RWPE2 (cell line): ENCODE measurements around the gene DTX4.
A peak's percentile ranks its signal among the peaks of the same experiment; 100 is the strongest.

Source experiments
- ATAC-seq: fragments of 200-7000 bp; cut with Tn5 transposase; 3 replicates; pipeline ENCODE4 v1.9.1; 2021; ENCODE audit warnings: low read depth
- DNase-seq: peaks from one replicate; pipeline ENCODE4 v3.0.0-alpha.2; 2020; ENCODE audit warnings: low spot score
- H3K27ac ChIP-seq: fragments of 450-650 bp; 2 replicates; pipeline ENCODE4 v1.5.1; 2017; ENCODE audit warnings: mild to moderate bottlenecking; ENCODE audit not compliant: poor library complexity, severe bottlenecking
- H3K27me3 ChIP-seq: fragments of 250-450 bp; sonication (Bioruptor Pico); 2 replicates; pipeline ENCODE4 v1.5.1; 2021; ENCODE audit warnings: mild to moderate bottlenecking, moderate library complexity; ENCODE audit not compliant: insufficient read depth, poor library complexity, severe bottlenecking
- H3K36me3 ChIP-seq: fragments of 250-450 bp; sonication (Bioruptor Pico); 2 replicates; pipeline ENCODE4 v1.5.1; 2020; ENCODE audit warnings: low read depth, mild to moderate bottlenecking, moderate library complexity
- H3K4me1 ChIP-seq: fragments of 250-450 bp; sonication (Bioruptor Pico); 2 replicates; pipeline ENCODE4 v1.5.1; 2021; ENCODE audit warnings: mild to moderate bottlenecking, moderate library complexity; ENCODE audit not compliant: insufficient read depth, poor library complexity, severe bottlenecking
- H3K4me3 ChIP-seq: fragments of 250-450 bp; sonication (Bioruptor Pico); 2 replicates; pipeline ENCODE4 v1.5.1; 2021; ENCODE audit warnings: mild to moderate bottlenecking, moderate library complexity; ENCODE audit not compliant: severe bottlenecking
- H3K9me3 ChIP-seq: fragments of 250-450 bp; sonication (Bioruptor Pico); 2 replicates; pipeline ENCODE4 v1.5.1; 2021; ENCODE audit warnings: mild to moderate bottlenecking, moderate library complexity; ENCODE audit not compliant: severe bottlenecking
- CTCF ChIP-seq: fragments of 450-650 bp; IDR thresholded peaks from one replicate; pipeline ENCODE4 v1.5.1; 2017; ENCODE audit warnings: mild to moderate bottlenecking, moderate library complexity; ENCODE audit not compliant: poor library complexity, severe bottlenecking

Gene DTX4

GRCh38 chr11:59182457-59183151, 10.7 kb downstream of the DTX4 start:
- Histone ChIP-seq H3K4me1 (no peaks in the 10 kb centered on the region), H3K4me3 (no peak overlapping the region), H3K36me3 (peaks cover 59% of the 10 kb centered on the region), H3K9me3 (peaks cover 6% of the 10 kb centered on the region), H3K27me3 (no peaks in the 10 kb centered on the region), H3K27ac (no peak overlapping the region)
- ATAC-seq: peak; percentile 53; the same call in 2 of the 3 replicates
- peak; percentile 48 for TF ChIP-seq CTCF
- no peak for DNase-seq

- H3K9me3 ChIP-seq: peaks cover 6% of the 10 kb centered on the region
- no peak overlapping the region for H3K27ac ChIP-seq
- ATAC-seq (no peak), DNase-seq (no peak)
- no peaks in the 10 kb centered on the region for H3K27me3 ChIP-seq
- no peak overlapping the region for H3K4me3 ChIP-seq
- TF ChIP-seq CTCF: no peak
- peaks cover 64% of the 10 kb centered on the region for H3K36me3 ChIP-seq
- H3K4me1 ChIP-seq: no peaks in the 10 kb centered on the region
Measured at GRCh38 chr11:59183771-59184170, 11.8 kb downstream of the DTX4 start.

- ATAC-seq (no peak), DNase-seq (no peak)
- H3K27me3 ChIP-seq: no peaks in the 10 kb centered on the region
- H3K36me3 ChIP-seq: peaks cover 67% of the 10 kb centered on the region
- no peak overlapping the region for H3K27ac ChIP-seq
- no peaks in the 10 kb centered on the region for H3K9me3 ChIP-seq
- no peaks in the 10 kb centered on the region for H3K4me1 ChIP-seq
- no peak overlapping the region for H3K4me3 ChIP-seq
- TF ChIP-seq CTCF: no peak
Measured at GRCh38 chr11:59184691-59185339, 12.9 kb downstream of the DTX4 start.

DNA sequence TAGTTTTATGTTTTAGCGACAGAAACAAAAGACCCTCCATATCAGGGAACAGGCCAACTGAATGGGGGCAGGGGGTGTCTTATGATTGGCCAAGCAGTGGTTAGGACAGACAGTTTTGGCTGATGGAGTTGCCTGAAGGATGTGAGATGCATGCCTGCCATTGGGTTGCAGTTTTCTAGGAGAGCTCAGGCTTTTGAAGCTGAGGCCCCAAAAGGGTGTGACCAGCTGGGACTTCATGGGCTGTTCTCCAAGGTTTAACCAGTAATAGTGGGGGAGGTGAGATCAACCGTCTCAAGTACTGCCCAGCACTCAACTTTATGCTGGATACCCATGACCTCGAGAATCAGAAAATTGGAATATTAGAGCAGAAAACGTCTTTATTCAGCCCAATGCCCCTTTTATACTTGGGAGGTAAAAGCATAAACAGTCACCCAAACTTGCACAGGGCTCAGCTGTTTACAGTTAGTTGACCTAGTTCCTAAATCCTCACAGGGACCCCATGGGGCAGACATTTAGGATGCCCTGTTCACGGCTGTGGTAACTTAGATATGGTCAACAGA, 13.5 kb downstream of the DTX4 start:
- H3K4me3 ChIP-seq: no peak overlapping the region
- no peaks in the 10 kb centered on the region for H3K27me3 ChIP-seq
- ATAC-seq (no peak), DNase-seq (no peak)
- peaks cover 72% of the 10 kb centered on the region for H3K36me3 ChIP-seq
- H3K9me3 ChIP-seq: no peaks in the 10 kb centered on the region
- TF ChIP-seq CTCF: no peak
- no peaks in the 10 kb centered on the region for H3K4me1 ChIP-seq
- no peak overlapping the region for H3K27ac ChIP-seq
